ENCODE data around the gene KLHL24.

- TF ChIP-seq POLR2A (IDR thresholded peaks at IDR 0.05) (no peak), CTCF (IDR thresholded peaks at IDR 0.05) (no peak)
Measured at GRCh38 chr3:183710231-183710630, 74.8 kb downstream of the KLHL24 start.

Data from sigmoid colon (tissue), 3 donors.